GM18499 (cell line): ENCODE measurements around the gene KLHL14.

Experiments
- ATAC-seq: cut with Tn5 transposase; IDR thresholded peaks from one replicate; pipeline ENCODE4 v1.9.1; 2021; ENCODE audit warnings: moderate number of reproducible peaks; ENCODE audit not compliant: insufficient read depth, unreplicated experiment

Gene KLHL14

DNA sequence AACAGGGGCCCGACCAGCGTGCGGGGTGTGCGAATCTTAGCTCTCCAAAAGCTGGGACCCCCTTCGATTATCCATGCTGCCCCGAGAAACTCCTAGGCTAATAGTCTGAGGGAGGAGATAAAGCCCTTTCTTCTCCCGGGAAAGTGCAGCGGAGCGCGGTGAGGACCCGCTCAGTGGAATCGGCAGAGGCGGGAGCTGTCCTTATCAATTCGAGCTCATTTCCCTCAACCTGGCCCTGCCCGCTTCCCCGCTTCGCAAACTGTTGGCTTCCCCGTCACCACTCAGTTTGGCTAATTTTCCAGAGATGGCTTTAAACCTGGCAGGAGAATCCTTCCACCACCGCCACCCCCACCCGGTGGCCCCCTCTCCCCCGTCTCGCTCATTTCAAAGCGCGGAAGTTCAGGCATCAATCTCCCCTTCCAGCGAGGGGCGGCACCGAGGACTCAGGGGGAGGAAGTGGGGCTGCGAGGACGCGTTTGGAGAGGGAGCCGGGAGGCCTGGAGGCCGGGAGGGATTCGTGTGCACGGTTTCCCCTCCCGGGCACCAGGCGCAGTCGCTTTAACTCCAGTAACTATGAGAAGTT lies 1.6 kb downstream of the KLHL14 start:
- ATAC-seq, result no peak

GRCh38 chr18:32770666-32771168 lies 2.1 kb downstream of the KLHL14 start:
- no peak for ATAC-seq

GRCh38 chr18:32770054-32770665 lies 2.7 kb downstream of the KLHL14 start:
- no peak for ATAC-seq

DNA sequence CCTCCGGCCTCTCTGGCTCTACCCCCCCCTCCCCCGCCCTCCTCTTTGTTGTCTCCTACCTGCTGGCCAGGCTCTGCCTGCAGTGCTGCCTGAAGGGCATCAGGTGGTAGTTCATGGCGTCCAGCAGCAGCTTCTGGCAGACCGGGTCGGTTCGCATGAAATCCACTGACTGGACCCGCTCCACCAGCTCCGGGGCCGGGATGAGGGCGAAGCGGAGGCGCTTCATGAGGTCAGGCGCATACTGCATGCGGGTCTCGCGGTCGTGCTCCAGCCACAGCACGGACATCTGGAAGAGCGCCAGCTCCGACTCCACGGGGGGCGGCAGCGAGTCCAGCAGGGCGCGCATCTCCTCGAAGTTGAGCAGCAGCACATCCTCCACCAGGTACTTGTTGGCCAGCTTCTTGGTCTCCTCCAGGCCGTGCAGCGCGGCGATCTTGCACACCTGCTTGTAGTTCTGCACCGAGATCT lies 3.2 kb downstream of the KLHL14 start:
- ATAC-seq, result no peak

- no peak for ATAC-seq
These were observed 3.7 kb downstream of the KLHL14 start for GRCh38 chr18:32769071-32769585.

DNA sequence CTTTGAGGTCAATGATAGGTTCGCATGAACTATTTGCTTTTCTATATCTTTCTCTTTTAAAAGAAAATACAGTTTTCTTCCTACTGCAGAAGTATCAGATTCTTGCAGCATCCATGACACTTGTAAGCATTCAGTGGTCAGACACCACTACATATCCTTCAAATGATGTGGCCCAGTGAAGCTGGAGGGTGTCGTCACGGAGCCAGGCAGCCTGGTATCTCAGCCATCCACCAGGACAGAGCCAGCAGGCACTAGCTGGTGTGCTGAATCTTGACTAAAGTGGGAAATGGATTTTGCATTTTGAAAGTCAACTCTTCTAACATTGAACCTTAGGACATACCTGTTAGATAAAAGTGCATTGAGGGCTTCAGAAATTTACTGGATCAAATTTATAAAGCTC lies 5.4 kb downstream of the KLHL14 start:
- ATAC-seq, result no peak

DNA sequence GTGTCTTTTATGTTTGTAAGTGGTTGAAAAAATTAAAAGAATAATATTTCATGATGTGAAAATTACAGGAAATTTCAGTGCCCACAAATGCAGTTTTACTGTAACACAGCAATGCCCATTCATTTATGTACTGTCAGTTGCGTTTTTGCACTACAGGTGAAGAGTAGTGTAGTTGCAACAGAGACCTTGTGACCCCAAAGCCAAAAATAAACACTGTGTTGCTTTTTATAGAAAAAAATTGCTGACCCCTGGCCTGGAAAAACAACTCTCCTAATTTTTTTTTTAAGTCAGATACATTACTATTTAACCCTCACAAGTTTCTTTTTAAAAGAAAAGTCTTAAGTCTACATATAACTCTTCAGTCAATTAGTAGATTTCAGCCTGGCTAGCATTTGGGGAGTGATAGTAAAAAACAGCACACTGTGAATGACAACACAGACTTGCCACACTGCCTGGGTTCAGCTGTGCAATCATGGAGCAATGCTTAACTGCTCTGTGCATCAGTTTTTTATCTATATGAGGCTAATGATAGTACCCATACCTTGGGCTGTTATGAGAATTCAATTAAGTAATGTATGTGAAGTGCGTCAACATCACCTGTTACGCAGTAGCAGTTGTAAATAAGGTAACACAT lies 8.1 kb downstream of the KLHL14 start:
- no peak for ATAC-seq

DNA sequence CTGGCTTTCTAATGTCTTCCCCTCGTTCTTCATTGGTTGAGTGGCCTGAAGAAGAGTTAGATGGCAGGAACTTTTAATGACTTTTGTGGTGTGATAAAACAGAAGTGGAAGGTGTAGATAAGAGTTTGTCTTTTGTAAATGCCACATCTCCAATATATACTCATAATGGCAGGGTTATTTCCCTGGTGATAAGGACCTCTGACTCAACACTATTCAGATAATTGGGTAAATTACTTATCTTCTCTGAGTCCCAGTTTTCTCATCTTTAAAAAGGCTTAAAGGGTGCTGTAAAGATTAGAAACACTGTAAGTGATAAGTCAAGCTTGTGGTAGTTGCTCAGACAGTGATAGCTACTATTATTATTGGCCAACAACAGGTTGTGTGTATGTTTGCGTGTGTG lies 9.5 kb downstream of the KLHL14 start:
- ATAC-seq, result no peak

DNA sequence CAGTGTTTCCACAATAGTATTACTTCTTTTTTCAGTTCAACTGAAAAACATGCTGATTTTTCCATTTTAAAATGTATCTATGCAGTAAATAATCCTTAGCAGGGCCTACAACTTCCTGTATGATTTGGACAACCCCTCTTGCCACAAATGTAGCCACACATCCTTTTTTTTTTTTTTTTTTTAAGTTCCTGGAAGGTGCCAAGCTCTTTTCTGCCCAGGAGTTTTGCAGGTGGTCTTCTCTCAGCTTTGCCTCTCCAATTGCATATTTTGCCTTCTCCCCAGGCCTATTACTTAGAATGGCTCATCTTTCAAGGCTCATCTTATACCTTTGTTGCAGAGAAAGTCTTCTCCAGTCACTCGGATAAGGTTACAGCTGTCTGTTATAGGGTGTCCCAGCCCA lies 11.6 kb downstream of the KLHL14 start:
- ATAC-seq, result no peak

DNA sequence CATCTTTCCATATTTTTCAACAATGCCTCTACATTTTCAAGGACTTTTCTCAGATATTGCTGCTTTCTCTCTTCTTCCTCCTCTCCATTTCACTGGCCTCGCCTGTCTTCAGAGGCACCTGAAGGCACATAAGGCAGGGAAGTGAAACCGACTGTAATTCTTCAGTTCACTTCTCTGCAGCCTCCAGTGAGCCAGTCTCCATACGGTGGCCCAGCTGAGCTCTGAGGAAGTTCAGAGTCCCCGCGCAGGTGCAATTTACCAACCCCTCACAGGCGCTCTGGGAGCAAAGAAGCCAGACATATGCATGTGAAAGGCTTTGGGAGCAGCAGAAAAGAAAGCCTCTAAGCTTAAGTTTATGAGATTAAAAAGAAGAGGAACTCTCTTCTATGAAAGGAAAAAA lies 12.4 kb downstream of the KLHL14 start:
- ATAC-seq, result peak; percentile 91

DNA sequence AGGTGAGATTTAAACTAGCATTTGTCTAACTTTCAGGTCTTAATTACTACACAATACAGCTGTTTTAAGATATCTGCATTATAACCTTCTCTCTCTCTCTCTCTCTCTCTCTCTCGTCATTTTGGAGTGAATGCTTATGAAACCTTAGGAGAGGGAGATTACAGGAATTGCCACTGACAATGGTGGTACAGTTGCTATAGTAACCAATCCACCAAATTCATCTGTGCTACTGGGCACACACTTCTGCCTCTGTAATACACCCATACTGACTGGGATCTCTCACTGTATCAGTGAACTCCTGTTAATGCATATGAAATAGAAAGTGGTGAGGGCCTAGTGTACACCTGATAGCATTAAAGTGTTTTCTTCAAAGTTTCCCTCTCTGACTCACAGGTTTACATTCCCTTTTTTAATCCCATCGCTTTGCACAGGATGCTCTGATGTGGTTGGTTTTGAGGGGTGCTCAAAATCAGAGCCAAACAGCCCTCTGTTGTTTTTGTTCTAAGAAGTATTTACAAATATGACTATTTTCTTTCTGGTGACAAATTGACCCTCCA lies 13.1 kb downstream of the KLHL14 start:
- no peak for ATAC-seq

GRCh38 chr18:32754508-32755263 lies 18.1 kb downstream of the KLHL14 start:
- ATAC-seq, result no peak

DNA sequence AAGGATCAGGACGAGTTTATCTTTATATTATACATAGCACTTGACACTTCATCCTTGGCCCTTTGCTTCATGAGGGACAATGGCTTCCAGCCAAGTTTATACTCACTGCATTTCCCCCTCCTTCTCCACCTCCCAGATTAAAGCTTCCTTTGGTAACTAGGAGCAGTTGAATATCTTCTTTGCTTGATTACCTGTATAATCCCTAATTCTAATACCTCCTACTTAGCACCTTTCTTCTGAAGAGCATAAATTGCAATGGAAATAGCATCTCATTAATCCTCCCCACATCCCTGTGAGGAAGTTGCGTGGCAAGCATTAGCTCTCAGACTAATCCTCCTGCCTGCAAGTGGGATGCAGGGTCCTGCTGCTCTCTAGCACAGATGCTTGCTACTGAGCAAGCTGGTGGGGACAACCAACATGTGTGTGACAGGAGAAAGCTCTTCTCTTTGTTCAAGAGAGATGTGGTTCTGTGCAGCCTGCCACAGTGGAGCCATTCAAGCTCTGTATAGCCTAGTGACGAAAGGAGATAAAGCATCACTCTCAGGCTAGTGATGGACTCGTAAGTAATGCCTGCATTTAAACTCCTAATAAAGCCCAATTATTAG lies 19.1 kb downstream of the KLHL14 start:
- no peak for ATAC-seq

- no peak for ATAC-seq
These were observed 22.5 kb downstream of the KLHL14 start for GRCh38 chr18:32750328-32750727.

DNA sequence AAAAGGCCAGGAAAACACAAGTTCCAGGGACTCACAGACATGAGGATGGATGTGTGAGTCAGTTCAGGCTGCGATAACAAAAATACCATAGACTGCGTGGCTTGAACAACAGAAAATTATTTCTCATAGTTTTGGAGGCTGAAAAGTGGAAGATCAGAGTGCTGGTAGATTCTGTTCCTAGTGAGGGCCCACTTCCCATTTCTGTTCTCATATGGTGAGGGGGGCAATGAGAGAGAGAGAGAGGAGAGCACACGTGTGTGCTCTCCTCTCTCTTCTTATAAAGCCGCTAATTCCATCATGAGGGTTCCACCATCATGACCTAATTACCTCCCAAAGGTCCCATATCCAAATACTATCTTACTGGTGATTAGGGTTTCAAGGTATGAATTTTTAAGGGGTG lies 23.0 kb downstream of the KLHL14 start:
- no peak for ATAC-seq

GRCh38 chr18:32742579-32742978 lies 30.2 kb downstream of the KLHL14 start:
- ATAC-seq, result no peak

- ATAC-seq, result no peak
These were observed 37.0 kb downstream of the KLHL14 start for GRCh38 chr18:32735781-32736180.

GRCh38 chr18:32734442-32734841 lies 38.4 kb downstream of the KLHL14 start:
- no peak for ATAC-seq

DNA sequence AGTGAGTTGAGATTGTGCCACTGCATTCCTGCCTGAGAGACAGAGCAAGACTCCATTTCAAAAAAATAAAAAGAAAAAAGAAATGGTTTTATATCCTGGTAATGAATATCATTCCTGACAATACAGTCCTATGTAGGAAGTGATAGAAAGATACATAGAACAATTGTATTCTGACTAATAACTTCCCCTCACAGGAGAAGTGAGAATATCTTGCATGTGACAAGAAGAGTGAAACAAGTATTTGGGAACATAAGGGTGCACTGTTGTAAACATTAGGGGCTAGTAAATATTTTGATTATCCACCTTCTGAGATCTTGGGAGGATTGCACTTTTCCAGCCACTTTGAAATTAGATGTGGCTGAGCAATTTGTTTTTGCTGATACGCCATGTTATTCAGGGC lies 40.7 kb downstream of the KLHL14 start:
- ATAC-seq, result no peak

DNA sequence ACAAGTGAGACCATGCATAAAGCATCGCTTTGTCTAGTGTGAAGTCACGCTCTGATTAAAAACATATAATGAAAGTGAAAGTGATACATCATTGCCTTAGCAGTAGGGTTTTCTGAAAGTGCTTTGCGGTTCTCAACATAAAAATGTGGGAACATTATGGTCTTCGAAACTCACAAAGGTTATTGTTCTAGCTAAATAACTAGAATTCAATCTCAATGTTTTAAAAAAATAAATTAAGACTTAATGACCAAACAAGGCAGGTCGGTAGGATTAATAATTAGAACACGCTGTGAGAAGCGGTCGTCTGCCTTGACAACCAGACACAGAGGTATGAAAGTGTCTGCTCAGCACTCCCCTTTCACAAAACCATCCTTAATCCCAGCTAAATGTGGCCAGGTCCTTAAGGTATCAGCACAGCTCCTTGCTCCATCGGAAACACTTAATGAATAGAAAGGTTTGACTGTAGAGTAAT lies 42.2 kb downstream of the KLHL14 start:
- ATAC-seq, result peak; percentile 88
